Thymus (tissue), 11 donors: ENCODE data around the gene PTPRA. TPM values are rescaled to one million over a fixed set of nuclear protein-coding genes. Genes with fewer than 3 reads are reported as not detected.

Experiments used
- DNase-seq, 9 donors: peaks; one replicate each; pipeline ENCODE4 v3.0.0-alpha.2; 2013; ENCODE audit warnings: low spot score in 9 of 9, low read depth in 6 of 9, missing footprints in 1 of 9
- H3K27ac ChIP-seq, 2 donors: one replicate each; pipeline ENCODE4 v1.5.1; 2013; ENCODE audit warnings: control low read depth in 1 of 2, low read depth in 1 of 2, low read length in 1 of 2, mild to moderate bottlenecking in 1 of 2, moderate library complexity in 1 of 2
- H3K27me3 ChIP-seq, 2 donors: one replicate each; pipeline ENCODE4 v1.5.1; 2013; ENCODE audit warnings: low read length in 1 of 2; ENCODE audit not compliant: control insufficient read depth in 2 of 2, insufficient read depth in 1 of 2
- H3K36me3 ChIP-seq, 2 donors: one replicate each; pipeline ENCODE4 v1.5.1; 2013; ENCODE audit warnings: low read length in 1 of 2, mild to moderate bottlenecking in 1 of 2, moderate library complexity in 1 of 2; ENCODE audit not compliant: control insufficient read depth in 2 of 2, insufficient read depth in 2 of 2
- H3K4me1 ChIP-seq, 2 donors: one replicate each; pipeline ENCODE4 v1.5.1; 2013; ENCODE audit warnings: low read length in 2 of 2; ENCODE audit not compliant: control insufficient read depth in 2 of 2, insufficient read depth in 2 of 2
- H3K4me3 ChIP-seq, 2 donors: one replicate each; pipeline ENCODE4 v1.5.1; 2013; ENCODE audit warnings: low read length in 2 of 2, control low read depth in 1 of 2, mild to moderate bottlenecking in 1 of 2
- H3K9me3 ChIP-seq, 2 donors: one replicate each; pipeline ENCODE4 v1.5.1; 2013; ENCODE audit warnings: low read length in 1 of 2, mild to moderate bottlenecking in 1 of 2; ENCODE audit not compliant: control insufficient read depth in 2 of 2, insufficient read depth in 1 of 2
- WGBS: extraction: QIAGEN DNeasy Blood & Tissue Kit; methylation state at CpG from one replicate; pipeline ENCODE4 v1.1.7; 2013; 5-methylcytosine and 5-hydroxymethylcytosine counted together
- polyA plus RNA-seq: library from polyadenylated mRNA; stranded (reverse); fragments of 200-250 nt; gene quantifications from one replicate; pipeline ENCODE4 v1.2.3, GENCODE V29; 2013
- total RNA-seq: library from RNA; stranded (reverse); fragments of 120-200 nt; gene quantifications from one replicate; pipeline ENCODE4 v1.2.4, GENCODE V29; 2013
- donor health status: healthy.

Gene PTPRA
- total and polyA plus RNA-seq, 2 donors, result 35.5 to 55.0 TPM

- Histone ChIP-seq H3K36me3 (peaks cover 0 to 4% of the 10 kb centered on the region in 2 donors), H3K4me3 (no peak overlapping the region), H3K9me3 (no peaks in the 10 kb centered on the region), H3K27ac (no peak overlapping the region), H3K27me3 (peaks cover 3 to 21% of the 10 kb centered on the region in 2 donors), H3K4me1 (peaks cover 13 to 34% of the 10 kb centered on the region in 2 donors)
- no peak for DNase-seq
- WGBS, result 97% methylated on average over 5 of the region's 5 CpGs
These were observed 2.5 kb downstream of the PTPRA start for GRCh38 chr20:2875690-2876203.

DNA sequence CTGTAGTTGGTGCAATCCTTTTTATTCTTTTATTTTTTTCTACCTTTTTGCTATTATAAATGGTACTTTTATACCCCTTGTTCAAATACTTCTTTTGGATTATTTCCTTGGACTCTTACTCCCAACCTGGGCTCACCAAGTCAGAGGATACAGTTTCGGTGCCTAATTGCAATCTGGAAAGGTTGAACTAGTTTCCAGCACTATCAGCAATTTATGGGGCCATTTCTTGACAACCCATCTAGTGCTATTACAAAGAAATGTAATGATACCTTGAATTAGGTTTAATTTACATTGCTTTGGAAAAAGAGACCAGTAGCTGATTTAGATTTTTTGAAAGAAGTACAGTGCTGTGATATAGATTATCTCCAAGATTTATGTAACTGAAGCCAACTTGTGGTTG is 5.2 kb downstream of the PTPRA start:
- Histone ChIP-seq H3K9me3 (no peaks in the 10 kb centered on the region), H3K4me1 (peaks cover 13 to 18% of the 10 kb centered on the region in 2 donors), H3K4me3 (no peak overlapping the region), H3K27ac (no peak overlapping the region), H3K27me3 (no peaks in the 10 kb centered on the region), H3K36me3 (peaks cover 0 to 4% of the 10 kb centered on the region in 2 donors)
- 99% methylated on average over 1 of the region's 1 CpG for whole genome bisulfite sequencing
- no peak for DNase-seq

DNA sequence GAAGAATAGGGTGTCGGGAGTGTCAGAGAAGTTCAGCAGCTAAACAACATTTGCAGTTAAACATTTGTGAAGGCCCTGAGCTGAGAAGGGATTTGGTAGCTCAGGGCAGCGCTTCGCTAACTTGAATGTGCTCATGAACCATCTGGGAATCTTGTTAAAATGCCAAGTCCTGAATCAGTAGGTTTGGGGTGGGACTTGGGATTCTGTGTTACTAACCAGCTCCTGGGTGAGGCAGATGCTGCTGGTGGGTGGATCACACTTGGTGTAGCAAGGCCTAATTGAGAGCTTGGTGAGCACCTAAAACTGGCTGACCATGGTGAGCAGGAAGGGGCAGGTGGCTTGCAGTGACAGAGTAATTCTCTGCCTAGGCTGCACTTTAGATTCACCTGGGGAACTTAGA is 5.9 kb downstream of the PTPRA start:
- H3K4me3 ChIP-seq, result no peak overlapping the region

DNA sequence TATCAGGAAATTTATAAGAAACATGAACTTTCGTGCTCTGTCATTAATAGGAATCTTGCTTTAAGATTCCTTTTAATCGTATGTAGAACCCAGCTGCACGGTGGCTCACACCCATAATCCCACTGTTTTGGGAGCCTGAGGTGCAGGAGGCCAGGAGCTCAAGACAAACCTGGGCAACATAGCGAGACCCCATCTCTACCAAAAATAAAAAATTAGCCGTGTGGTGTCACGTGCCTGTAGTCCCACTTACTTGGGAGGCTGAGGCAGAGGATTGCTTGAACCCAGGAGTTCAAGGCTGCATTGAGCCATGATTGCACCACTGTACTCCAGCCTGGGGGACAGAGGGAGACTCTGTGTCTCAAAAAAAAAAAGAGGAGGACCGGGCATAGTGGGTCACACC is 7.4 kb downstream of the PTPRA start:
- 99% methylated on average over 7 of the region's 7 CpGs for WGBS
- Histone ChIP-seq H3K36me3 (peaks cover 0 to 2% of the 10 kb centered on the region in 2 donors), H3K27me3 (no peaks in the 10 kb centered on the region), H3K27ac (no peak overlapping the region), H3K9me3 (no peaks in the 10 kb centered on the region), H3K4me3 (no peak overlapping the region), H3K4me1 (peaks cover 3 to 6% of the 10 kb centered on the region in 2 donors)
- DNase-seq, result no peak

More for the DNA sequence above, 5.9 kb downstream of the PTPRA start:
- Histone ChIP-seq H3K27me3 (no peaks in the 10 kb centered on the region), H3K4me1 (peaks cover 13 to 18% of the 10 kb centered on the region in 2 donors), H3K36me3 (peaks cover 0 to 4% of the 10 kb centered on the region in 2 donors), H3K27ac (no peak overlapping the region), H3K9me3 (no peaks in the 10 kb centered on the region)
- WGBS, result 96% methylated on average over 3 of the region's 3 CpGs
- DNase-seq, result no peak

GRCh38 chr20:2883726-2884637 is 10.7 kb downstream of the PTPRA start:
- peaks cover 0 to 2% of the 10 kb centered on the region in 2 donors for H3K4me1 ChIP-seq
- H3K9me3 ChIP-seq, result no peaks in the 10 kb centered on the region
- WGBS, result 79% methylated on average over 3 of the region's 3 CpGs
- no peak for DNase-seq
- no peaks in the 10 kb centered on the region for H3K36me3 ChIP-seq
- no peak overlapping the region for H3K27ac ChIP-seq
- no peak overlapping the region for H3K4me3 ChIP-seq
- H3K27me3 ChIP-seq, result no peaks in the 10 kb centered on the region

DNA sequence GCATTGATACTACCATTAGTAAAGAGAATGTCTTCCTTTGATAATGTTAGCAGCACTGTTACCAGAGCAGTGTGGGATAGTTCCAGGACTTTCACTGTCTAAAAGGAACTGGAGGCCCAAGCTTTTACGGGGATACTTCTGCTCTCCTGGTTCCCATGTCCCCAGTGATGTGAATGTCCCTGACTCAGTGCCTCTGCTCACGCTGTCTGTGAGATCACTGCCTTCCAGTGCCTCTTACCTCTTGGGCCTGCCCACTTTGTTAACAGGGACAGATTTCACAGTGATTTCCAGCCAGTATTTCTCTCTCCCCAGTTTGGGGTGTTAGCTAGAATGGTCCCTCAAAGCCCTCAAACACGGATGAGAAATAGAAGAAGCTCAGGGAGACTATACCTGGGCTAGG is 14.4 kb downstream of the PTPRA start:
- peaks cover 0 to 2% of the 10 kb centered on the region in 2 donors for H3K4me1 ChIP-seq
- H3K4me3 ChIP-seq, result no peak overlapping the region
- no peaks in the 10 kb centered on the region for H3K27me3 ChIP-seq
- no peak for DNase-seq
- H3K36me3 ChIP-seq, result peaks cover 0 to 3% of the 10 kb centered on the region in 2 donors
- 99% methylated on average over 3 of the region's 3 CpGs for WGBS
- H3K9me3 ChIP-seq, result no peaks in the 10 kb centered on the region
- H3K27ac ChIP-seq, result no peak overlapping the region

- Histone ChIP-seq H3K4me3 (no peak overlapping the region), H3K4me1 (peaks cover 0 to 2% of the 10 kb centered on the region in 2 donors), H3K27me3 (no peaks in the 10 kb centered on the region), H3K27ac (no peak overlapping the region), H3K9me3 (no peaks in the 10 kb centered on the region), H3K36me3 (peaks cover 0 to 3% of the 10 kb centered on the region in 2 donors)
- no peak for DNase-seq
- WGBS, result 89% methylated on average over 4 of the region's 4 CpGs
These were observed 15.1 kb downstream of the PTPRA start for GRCh38 chr20:2888224-2888955.

- Histone ChIP-seq H3K27me3 (no peaks in the 10 kb centered on the region), H3K36me3 (peaks cover 0 to 3% of the 10 kb centered on the region in 2 donors), H3K27ac (no peak overlapping the region), H3K4me3 (no peak overlapping the region), H3K4me1 (peaks cover 0 to 2% of the 10 kb centered on the region in 2 donors), H3K9me3 (peaks cover 0 to under 1% of the 10 kb centered on the region in 2 donors)
- no peak for DNase-seq
- 39% methylated on average over 1 of the region's 1 CpG for WGBS
These were observed 15.9 kb downstream of the PTPRA start for GRCh38 chr20:2889209-2889608.

GRCh38 chr20:2889797-2890196 is 16.5 kb downstream of the PTPRA start:
- 97% methylated on average over 3 of the region's 3 CpGs for WGBS
- no peak for DNase-seq
- Histone ChIP-seq H3K4me3 (no peak overlapping the region), H3K9me3 (peaks cover 0 to 5% of the 10 kb centered on the region in 2 donors), H3K27ac (no peak overlapping the region), H3K36me3 (peaks cover 0 to 3% of the 10 kb centered on the region in 2 donors), H3K27me3 (no peaks in the 10 kb centered on the region), H3K4me1 (peaks cover 0 to 2% of the 10 kb centered on the region in 2 donors)
